Keratinocyte (primary cell): Measurements from ENCODE around the gene SLC26A8. TPM values are rescaled to one million over a fixed set of nuclear protein-coding genes. Genes with fewer than 3 reads are reported as not detected.
A peak's percentile ranks its signal among the peaks of the same experiment; 100 is the strongest.

Experiments
- DNase-seq: peaks from one replicate; pipeline ENCODE4 v3.0.0-alpha.2; 2011; ENCODE audit warnings: low read depth, missing footprints, low spot score
- FAIRE-seq: peaks from 2 replicates; lab custom pipeline; 2011; peaks lifted over from hg19 to GRCh38; lab: Jason Lieb, UNC
- H2AFZ ChIP-seq: 2 replicates; pipeline ENCODE4 v1.6.0; 2012; ENCODE audit warnings: low read length, control low read depth, inconsistent platforms; ENCODE audit not compliant: control insufficient read depth
- H3K27ac ChIP-seq: 2 replicates; pipeline ENCODE4 v1.5.1; 2011; ENCODE audit warnings: low read length; ENCODE audit not compliant: control insufficient read depth, insufficient read depth
- H3K27me3 ChIP-seq: 3 replicates; pipeline ENCODE4 v1.6.0; 2011; ENCODE audit warnings: low read length; ENCODE audit not compliant: control insufficient read depth, insufficient read depth; ENCODE audit errors: extremely low read depth
- H3K36me3 ChIP-seq, 2 experiments: 2 replicates in 1 of 2; 3 replicates in 1 of 2; pipeline ENCODE4 v1.5.1; 2011; ENCODE audit warnings: low read length in 2 of 2, mild to moderate bottlenecking in 1 of 2; ENCODE audit not compliant: control insufficient read depth in 2 of 2, insufficient read depth in 2 of 2; ENCODE audit errors: extremely low read depth in 1 of 2
- H3K4me1 ChIP-seq: 3 replicates; pipeline ENCODE4 v1.5.1; 2011; ENCODE audit warnings: low read length; ENCODE audit not compliant: control insufficient read depth, insufficient read depth; ENCODE audit errors: extremely low read depth
- H3K4me2 ChIP-seq: 3 replicates; pipeline ENCODE4 v1.6.0; 2011; ENCODE audit warnings: low read depth, low read length; ENCODE audit not compliant: control insufficient read depth, insufficient read depth; ENCODE audit errors: extremely low read depth
- H3K4me3 ChIP-seq, 3 experiments: fragments of 200-600 bp in 1 of 3; sonication (generic) in 1 of 3; 2 replicates in 2 of 3; 3 replicates in 1 of 3; pipeline ENCODE4 v1.5.1; 2011 to 2016; ENCODE audit warnings: low read length in 3 of 3, mild to moderate bottlenecking in 3 of 3, control low read depth in 2 of 3, inconsistent platforms in 1 of 3, low read depth in 1 of 3, mixed read lengths in 1 of 3, mixed run types in 1 of 3, moderate library complexity in 1 of 3; ENCODE audit not compliant: control insufficient read depth in 2 of 3, insufficient read depth in 2 of 3; ENCODE audit errors: extremely low read depth in 1 of 3
- H3K79me2 ChIP-seq: 2 replicates; pipeline ENCODE4 v1.6.0; 2012; ENCODE audit warnings: low read length; ENCODE audit not compliant: control insufficient read depth, insufficient read depth
- H3K9ac ChIP-seq: 3 replicates; pipeline ENCODE4 v1.6.0; 2011; ENCODE audit warnings: low read length; ENCODE audit not compliant: control insufficient read depth, insufficient read depth; ENCODE audit errors: extremely low read depth
- H3K9me1 ChIP-seq: 3 replicates; pipeline ENCODE4 v1.6.0; 2011; ENCODE audit warnings: low read length; ENCODE audit not compliant: control insufficient read depth, insufficient read depth; ENCODE audit errors: extremely low read depth
- H3K9me3 ChIP-seq: 2 replicates; pipeline ENCODE4 v1.5.1; 2012; ENCODE audit warnings: low read depth, low read length; ENCODE audit not compliant: control insufficient read depth
- H4K20me1 ChIP-seq: 3 replicates; pipeline ENCODE4 v1.6.0; 2011; ENCODE audit warnings: low read length; ENCODE audit not compliant: control insufficient read depth, insufficient read depth; ENCODE audit errors: extremely low read depth
- EZH2 ChIP-seq: IDR thresholded peaks from one replicate; pipeline ENCODE4 v1.6.1; 2012; ENCODE audit warnings: inconsistent platforms, mild to moderate bottlenecking, low read length, moderate library complexity
- dilution Hi-C: fragments of 300-500 bp; cut with MboI; formaldehyde crosslinking; loops from one replicate; pipeline ENCODE4 v1.7.0; 2020; ENCODE audit warnings: low sequenced_read_pairs; ENCODE audit not compliant: extremely low pct_ligation_motif_present
- polyA plus RNA-seq, 5 experiments: library from polyadenylated mRNA; depleted of rRNA in 3 of 5; stranded (reverse) in 3 of 5; stranded (forward) in 1 of 5; unstranded in 1 of 5; fragments of >200 nt; gene quantifications; 1 replicate in 1 of 5; 2 replicates in 3 of 5; 3 replicates in 1 of 5; pipeline versions ENCODE4 v1.2.1 to v1.2.3, GENCODE V29; 2011 to 2012; ENCODE audit warnings: missing spikeins in 2 of 5, low read depth in 1 of 5, low replicate concordance in 1 of 5
- TF ChIP-seq, protein P1 (sequence below), 3 experiments: IDR thresholded peaks in 1 of 3; conservative IDR thresholded peaks in 1 of 3; optimal IDR thresholded peaks in 1 of 3; 2 replicates in 2 of 3; 3 replicates in 1 of 3; pipeline versions ENCODE3 to v1.5.1; 2011; ENCODE audit warnings: low read length in 3 of 3, mild to moderate bottlenecking in 3 of 3, moderate library complexity in 2 of 3, control low read depth in 1 of 3, inconsistent platforms in 1 of 3; ENCODE audit not compliant: insufficient read depth in 2 of 3; ENCODE audit errors: extremely low read depth in 1 of 3

Gene SLC26A8
- polyA plus RNA-seq, 1 donor (not counting 4 experiments of a cell fraction or from before 2014, with no cell fraction given), result 0.18 TPM

DNA sequence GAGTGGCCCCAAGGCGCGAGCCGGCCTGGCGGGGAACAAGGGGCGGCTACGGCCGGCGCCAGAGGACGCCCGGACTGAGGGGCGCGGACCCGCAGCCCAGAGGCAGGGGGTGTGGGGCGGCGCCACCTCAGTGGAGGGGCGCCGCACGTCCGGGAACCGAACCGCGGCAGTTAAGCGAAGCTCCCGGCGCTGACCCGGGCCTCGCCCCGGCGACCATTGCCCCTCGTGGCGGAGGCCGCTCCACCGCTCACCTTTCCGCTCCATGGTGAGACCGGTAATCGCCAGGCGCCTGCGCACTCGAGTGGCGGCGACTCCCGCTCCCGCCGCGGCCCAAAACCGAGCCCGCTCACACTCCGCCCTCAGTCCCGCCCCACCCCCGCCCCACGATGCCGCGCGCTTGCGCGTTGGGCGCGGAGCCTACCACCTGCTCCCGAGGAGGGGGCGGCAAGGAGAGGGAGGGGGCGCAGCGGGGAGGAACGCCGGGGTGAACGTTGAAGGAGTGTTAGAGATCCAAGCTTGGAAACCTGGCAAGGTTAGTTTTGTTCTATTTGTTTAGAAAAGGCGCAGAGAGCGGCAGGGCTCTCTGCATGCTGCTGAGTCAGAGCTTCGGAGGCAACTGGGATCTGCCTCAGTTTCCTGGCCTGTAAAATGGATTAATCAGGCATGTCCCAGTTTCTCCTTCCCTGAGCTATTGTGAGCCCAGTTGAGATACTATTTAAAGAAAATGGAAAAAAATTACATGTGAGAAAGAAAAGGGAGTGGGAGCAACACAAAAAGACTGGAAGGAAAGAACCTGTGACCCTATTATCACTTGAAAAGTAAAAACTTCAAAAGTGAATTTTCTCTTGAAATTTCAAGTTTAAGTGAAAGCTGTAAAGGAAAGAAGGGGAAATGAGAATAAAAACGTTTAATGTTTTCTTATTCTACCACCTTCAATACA is 103.4 kb downstream of the SLC26A8 start, which contains the start of gene SRPK1:
Gene SRPK1, minus strand, starts transcription at position 306 of the 940 bp plus-strand sequence. Its CDS starts 42 bp downstream, at position 264.
- Histone ChIP-seq H3K4me2 (peak within 1 kb of the TSS; percentile 88), H3K9me3 (no peaks in the 10 kb centered on the region), H3K4me1 (peaks cover 18% of the 10 kb centered on the region), H3K27me3 (no peaks in the 10 kb centered on the region), H2AFZ (peak within 1 kb of the TSS; percentile 88), H3K9me1 (no peaks in the 10 kb centered on the region), H4K20me1 (peaks cover 9% of the 10 kb centered on the region), H3K9ac (peak within 1 kb of the TSS; percentile 91), H3K27ac (peak within 1 kb of the TSS; percentile 92), H3K4me3 (peak within 1 kb of the TSS; percentile 86 to 91 (median 89)), H3K79me2 (peaks cover 46% of the 10 kb centered on the region), H3K36me3 (peaks cover 0 to 4% of the 10 kb centered on the region in 2 experiments)
- dilution Hi-C loops, result no loop called here
- peak; percentile 30 for DNase-seq
- no peak for FAIRE-seq
- TF ChIP-seq EZH2, result no peak

DNA sequence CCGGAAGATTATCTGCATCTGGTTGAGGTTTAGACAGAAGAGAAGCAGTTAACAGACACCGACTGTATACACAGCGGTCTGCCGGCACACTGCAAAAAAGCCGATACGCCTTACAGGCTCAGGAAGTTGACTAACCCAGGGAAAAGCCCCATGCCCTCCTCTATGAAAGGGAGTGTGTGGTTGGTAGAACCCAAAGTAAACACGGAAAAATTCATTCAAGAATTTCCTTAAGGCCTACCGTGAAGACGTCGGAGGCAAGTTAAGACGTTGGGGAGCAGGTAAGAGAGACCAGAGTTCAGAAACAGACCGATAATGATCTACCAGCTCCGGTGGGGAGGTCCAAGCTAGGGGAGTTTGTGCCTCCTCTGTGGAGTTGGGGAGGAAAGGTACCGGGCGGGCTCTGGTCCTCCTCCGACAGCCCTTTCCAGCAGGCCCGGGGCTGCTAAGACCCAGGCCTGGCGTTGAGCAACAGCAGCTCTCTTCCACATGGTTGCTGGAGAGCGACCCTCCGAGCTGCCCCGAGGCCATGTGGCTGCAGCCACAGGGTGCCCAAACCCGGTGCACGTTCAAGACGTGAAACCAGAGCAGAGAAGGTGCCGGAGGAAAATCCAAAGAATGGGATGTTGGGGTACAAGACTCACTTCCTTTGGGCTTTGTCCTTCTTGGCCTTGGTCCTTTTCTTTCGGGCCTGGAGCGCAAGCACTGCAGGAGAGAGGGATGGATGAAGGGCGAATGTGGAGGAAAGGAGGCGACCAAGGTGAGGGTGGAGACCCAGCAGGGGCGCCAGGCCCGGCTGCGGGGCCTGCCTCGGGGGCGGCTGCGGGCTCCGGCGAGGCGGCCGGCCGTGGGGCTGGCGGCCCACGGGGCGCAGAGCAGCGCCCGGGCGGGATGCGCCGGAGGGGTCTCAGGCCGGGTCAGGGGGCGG is 104.4 kb downstream of the SLC26A8 start:
- H3K4me3 ChIP-seq, result peak overlapping the region; percentile 86 to 91 (median 89)
- H3K9ac ChIP-seq, result peak overlapping the region; percentile 91
- H3K36me3 ChIP-seq, result peaks cover 0 to 7% of the 10 kb centered on the region in 2 experiments
- dilution Hi-C loops, result no loop called here
- no peaks in the 10 kb centered on the region for H3K9me3 ChIP-seq
- TF ChIP-seq, protein P1, sequence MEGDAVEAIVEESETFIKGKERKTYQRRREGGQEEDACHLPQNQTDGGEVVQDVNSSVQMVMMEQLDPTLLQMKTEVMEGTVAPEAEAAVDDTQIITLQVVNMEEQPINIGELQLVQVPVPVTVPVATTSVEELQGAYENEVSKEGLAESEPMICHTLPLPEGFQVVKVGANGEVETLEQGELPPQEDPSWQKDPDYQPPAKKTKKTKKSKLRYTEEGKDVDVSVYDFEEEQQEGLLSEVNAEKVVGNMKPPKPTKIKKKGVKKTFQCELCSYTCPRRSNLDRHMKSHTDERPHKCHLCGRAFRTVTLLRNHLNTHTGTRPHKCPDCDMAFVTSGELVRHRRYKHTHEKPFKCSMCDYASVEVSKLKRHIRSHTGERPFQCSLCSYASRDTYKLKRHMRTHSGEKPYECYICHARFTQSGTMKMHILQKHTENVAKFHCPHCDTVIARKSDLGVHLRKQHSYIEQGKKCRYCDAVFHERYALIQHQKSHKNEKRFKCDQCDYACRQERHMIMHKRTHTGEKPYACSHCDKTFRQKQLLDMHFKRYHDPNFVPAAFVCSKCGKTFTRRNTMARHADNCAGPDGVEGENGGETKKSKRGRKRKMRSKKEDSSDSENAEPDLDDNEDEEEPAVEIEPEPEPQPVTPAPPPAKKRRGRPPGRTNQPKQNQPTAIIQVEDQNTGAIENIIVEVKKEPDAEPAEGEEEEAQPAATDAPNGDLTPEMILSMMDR (optimal IDR thresholded peaks at IDR 0.05 in 1 of 3, IDR thresholded peaks at IDR 0.05 in 1 of 3, conservative IDR thresholded peaks at IDR 0.05 in 1 of 3; ENCODE audit: extremely low read depth in 1 of 3, insufficient read depth in 2 of 3, low read length in 3 of 3), result no peak
- TF ChIP-seq EZH2, result no peak
- H3K4me1 ChIP-seq, result peaks cover 18% of the 10 kb centered on the region
- no peaks in the 10 kb centered on the region for H3K27me3 ChIP-seq
- FAIRE-seq (peak; percentile 90), DNase-seq (no peak)
- peak overlapping the region; percentile 92 for H3K27ac ChIP-seq
- no peaks in the 10 kb centered on the region for H3K9me1 ChIP-seq
- H2AFZ ChIP-seq, result peak overlapping the region; percentile 37
- H4K20me1 ChIP-seq, result peaks cover 9% of the 10 kb centered on the region
- peak overlapping the region; percentile 88 for H3K4me2 ChIP-seq
- peaks cover 49% of the 10 kb centered on the region for H3K79me2 ChIP-seq
